Lower leg skin (tissue), 3 donors: ENCODE results near the gene C1QC.

Experiments
- POLR2A ChIP-seq, 2 donors: fragments of 450-650 bp; IDR thresholded peaks; one replicate each; pipeline ENCODE4 v1.6.1; 2016 to 2017; ENCODE audit warnings: antibody characterized with exemption in 2 of 2, mild to moderate bottlenecking in 1 of 2, moderate library complexity in 1 of 2
- TF ChIP-seq, protein P1 (sequence below), 3 donors: fragments of 450-650 bp; IDR thresholded peaks; one replicate each; pipeline ENCODE4 v1.5.1; 2016; ENCODE audit warnings: antibody characterized with exemption in 3 of 3, mild to moderate bottlenecking in 3 of 3, moderate library complexity in 2 of 3

DNA sequence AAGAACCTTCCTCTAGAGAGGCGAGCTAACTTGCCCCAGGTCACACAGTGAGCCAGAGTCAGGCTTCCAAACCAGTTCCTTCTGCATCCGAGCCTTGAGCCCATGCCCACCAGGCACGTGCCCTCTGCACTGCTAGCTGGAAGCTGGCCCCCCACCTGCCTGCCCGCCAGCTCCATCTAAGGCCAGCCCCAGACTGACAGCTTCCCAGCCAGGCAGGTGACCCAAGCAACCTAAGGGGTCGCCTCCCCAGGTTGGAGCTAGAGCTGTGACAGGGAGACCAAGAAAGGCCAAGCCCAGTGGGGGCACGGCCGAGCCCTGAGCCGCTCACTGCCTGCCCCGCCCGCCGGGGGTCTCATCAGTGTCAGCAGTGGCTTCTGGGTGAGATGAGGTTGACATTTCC lies 26.9 kb upstream of the C1QC start:
- no peak for TF ChIP-seq POLR2A (IDR thresholded peaks at IDR 0.05)
- TF ChIP-seq, protein P1, sequence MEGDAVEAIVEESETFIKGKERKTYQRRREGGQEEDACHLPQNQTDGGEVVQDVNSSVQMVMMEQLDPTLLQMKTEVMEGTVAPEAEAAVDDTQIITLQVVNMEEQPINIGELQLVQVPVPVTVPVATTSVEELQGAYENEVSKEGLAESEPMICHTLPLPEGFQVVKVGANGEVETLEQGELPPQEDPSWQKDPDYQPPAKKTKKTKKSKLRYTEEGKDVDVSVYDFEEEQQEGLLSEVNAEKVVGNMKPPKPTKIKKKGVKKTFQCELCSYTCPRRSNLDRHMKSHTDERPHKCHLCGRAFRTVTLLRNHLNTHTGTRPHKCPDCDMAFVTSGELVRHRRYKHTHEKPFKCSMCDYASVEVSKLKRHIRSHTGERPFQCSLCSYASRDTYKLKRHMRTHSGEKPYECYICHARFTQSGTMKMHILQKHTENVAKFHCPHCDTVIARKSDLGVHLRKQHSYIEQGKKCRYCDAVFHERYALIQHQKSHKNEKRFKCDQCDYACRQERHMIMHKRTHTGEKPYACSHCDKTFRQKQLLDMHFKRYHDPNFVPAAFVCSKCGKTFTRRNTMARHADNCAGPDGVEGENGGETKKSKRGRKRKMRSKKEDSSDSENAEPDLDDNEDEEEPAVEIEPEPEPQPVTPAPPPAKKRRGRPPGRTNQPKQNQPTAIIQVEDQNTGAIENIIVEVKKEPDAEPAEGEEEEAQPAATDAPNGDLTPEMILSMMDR (IDR thresholded peaks at IDR 0.05) = no peak
